GM11168 (cell line): ENCODE measurements around the gene CYP2A6.
"Not testable (repeated sequence)": the region's sequence is repeated elsewhere in the genome, so short reads cannot be mapped to it uniquely, and the experiment has no call there.

Experiments used
- in situ Hi-C: fragments of 300-500 bp; cut with MboI; formaldehyde crosslinking; loops from one replicate; pipeline ENCODE4 v1.12.0; 2022; ENCODE audit warnings: low sequenced_read_pairs; ENCODE audit not compliant: unreplicated experiment

The CYP2A6 gene

GRCh38 chr19:40852467-40853152, 2.4 kb upstream of the CYP2A6 start:
- in situ Hi-C loops = not testable (repeated sequence)

GRCh38 chr19:40846722-40847121, 3.5 kb downstream of the CYP2A6 start:
- in situ Hi-C loops = loop anchor here (5.0 kb wide), 1 partner anchor 36 kb away; the partner anchor contains the start of gene CYP2A7

- in situ Hi-C loops = not testable (repeated sequence)
Observed at GRCh38 chr19:40843653-40844052, 6.6 kb downstream of the CYP2A6 start.

GRCh38 chr19:40842997-40843652, 7.1 kb downstream of the CYP2A6 start:
- in situ Hi-C loops = not testable (repeated sequence)

GRCh38 chr19:40842012-40842411, 8.2 kb downstream of the CYP2A6 start:
- in situ Hi-C loops = not testable (repeated sequence)

- in situ Hi-C loops = not testable (repeated sequence)
Observed at GRCh38 chr19:40838477-40838876, 11.8 kb downstream of the CYP2A6 start.

GRCh38 chr19:40836754-40837429, 13.4 kb downstream of the CYP2A6 start:
- in situ Hi-C loops = no loop called here

GRCh38 chr19:40833728-40834533, 16.3 kb downstream of the CYP2A6 start:
- in situ Hi-C loops = not testable (repeated sequence)

GRCh38 chr19:40832431-40832790, 17.8 kb downstream of the CYP2A6 start:
- in situ Hi-C loops = not testable (repeated sequence)

- in situ Hi-C loops = no loop called here
Observed at GRCh38 chr19:40831502-40832430, 18.5 kb downstream of the CYP2A6 start.

GRCh38 chr19:40830741-40831140, 19.5 kb downstream of the CYP2A6 start:
- in situ Hi-C loops = not testable (repeated sequence)

GRCh38 chr19:40829205-40829604, 21.0 kb downstream of the CYP2A6 start:
- in situ Hi-C loops = loop anchor here (5.0 kb wide), 1 partner anchor 293 kb away; no protein-coding TSS in a partner anchor

- in situ Hi-C loops = loop anchor here (5.0 kb wide), 1 partner anchor 295 kb away; no protein-coding TSS in a partner anchor
Observed at GRCh38 chr19:40827386-40828247, 22.6 kb downstream of the CYP2A6 start.

- in situ Hi-C loops = loop anchor here (5.0 kb wide), 1 partner anchor 295 kb away; no protein-coding TSS in a partner anchor
Observed at GRCh38 chr19:40826699-40827385, 23.4 kb downstream of the CYP2A6 start.

- in situ Hi-C loops = loop anchor here (5.0 kb wide), 1 partner anchor 296 kb away; no protein-coding TSS in a partner anchor
Observed at GRCh38 chr19:40826312-40826698, 23.9 kb downstream of the CYP2A6 start.

GRCh38 chr19:40825460-40826095, 24.7 kb downstream of the CYP2A6 start:
- in situ Hi-C loops = loop anchor here (5.0 kb wide), 1 partner anchor 297 kb away; no protein-coding TSS in a partner anchor

GRCh38 chr19:40824916-40825315, 25.3 kb downstream of the CYP2A6 start:
- in situ Hi-C loops = loop anchor here (5.0 kb wide), 1 partner anchor 297 kb away; no protein-coding TSS in a partner anchor
